ENCODE results near the gene IL3RA.
"Not testable (repeated sequence)": the region's sequence is repeated elsewhere in the genome, so short reads cannot be mapped to it uniquely, and the experiment has no call there.

Gene IL3RA

GRCh38 chrX:1332433-1332832 lies 4.2 kb upstream of the IL3RA start:
- DNase-seq, result not testable (repeated sequence)

- no peak for DNase-seq
Observed at GRCh38 chrX:1334854-1335253, 1.7 kb upstream of the IL3RA start.

- DNase-seq, result no peak
Observed at GRCh38 chrX:1336948-1337779, 579 bp downstream of the IL3RA start.

- DNase-seq, result no peak
Observed at GRCh38 chrX:1341545-1342184, 5.1 kb downstream of the IL3RA start.

DNA sequence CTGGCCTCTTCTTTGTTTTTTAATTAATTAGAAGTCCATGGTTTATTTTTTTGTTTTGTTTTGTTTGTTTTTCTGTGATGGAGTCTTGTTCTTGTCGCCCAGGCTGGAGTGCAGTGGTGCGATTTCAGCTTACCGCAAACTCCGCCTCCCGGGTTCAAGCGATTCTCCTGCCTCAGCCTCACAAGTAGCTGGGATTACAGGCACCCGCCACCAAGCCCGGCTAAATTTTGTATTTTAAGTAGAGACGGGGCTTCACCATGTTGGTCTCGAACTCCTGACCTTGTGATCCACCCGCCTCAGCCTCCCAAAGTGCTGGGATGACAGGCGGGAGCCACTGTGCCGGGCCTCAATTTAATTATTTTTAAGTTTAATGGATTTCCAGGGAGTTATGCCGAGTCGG lies 13.0 kb downstream of the IL3RA start:
- not testable (repeated sequence) for DNase-seq

DNA sequence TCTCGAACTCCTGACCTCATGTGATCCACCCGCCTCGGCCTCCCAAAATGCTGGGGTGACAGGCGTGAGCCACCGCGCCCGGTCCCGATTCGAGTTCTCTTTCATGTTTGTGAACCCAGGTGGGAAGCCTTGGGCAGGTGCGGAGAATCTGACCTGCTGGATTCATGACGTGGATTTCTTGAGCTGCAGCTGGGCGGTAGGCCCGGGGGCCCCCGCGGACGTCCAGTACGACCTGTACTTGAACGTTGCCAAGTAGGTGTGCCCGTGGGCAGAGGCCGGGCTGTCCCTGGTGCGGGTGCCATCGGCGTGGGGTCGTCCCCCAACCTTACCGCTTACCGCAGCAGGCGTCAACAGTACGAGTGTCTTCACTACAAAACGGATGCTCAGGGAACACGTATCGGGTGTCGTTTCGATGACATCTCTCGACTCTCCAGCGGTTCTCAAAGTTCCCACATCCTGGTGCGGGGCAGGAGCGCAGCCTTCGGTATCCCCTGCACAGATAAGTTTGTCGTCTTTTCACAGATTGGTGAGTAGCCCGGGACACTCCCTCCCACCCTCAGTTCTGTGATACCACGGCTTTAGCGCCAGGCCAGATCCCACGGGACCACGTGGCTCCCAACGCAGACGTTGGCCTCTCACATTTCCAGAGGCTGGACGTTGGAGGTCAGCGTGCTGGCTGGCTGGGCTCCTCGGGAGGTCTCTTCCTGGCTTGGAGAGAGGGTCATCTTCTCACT lies 15.6 kb downstream of the IL3RA start:
- no peak for DNase-seq

- no peak for DNase-seq
Observed at GRCh38 chrX:1354036-1355019, 17.7 kb downstream of the IL3RA start.

- no peak for DNase-seq
Observed at GRCh38 chrX:1355131-1356046, 18.8 kb downstream of the IL3RA start.

- DNase-seq, result no peak
Observed at GRCh38 chrX:1357993-1358392, 21.4 kb downstream of the IL3RA start.

- no peak for DNase-seq
Observed at GRCh38 chrX:1358793-1359476, 22.4 kb downstream of the IL3RA start.

DNA sequence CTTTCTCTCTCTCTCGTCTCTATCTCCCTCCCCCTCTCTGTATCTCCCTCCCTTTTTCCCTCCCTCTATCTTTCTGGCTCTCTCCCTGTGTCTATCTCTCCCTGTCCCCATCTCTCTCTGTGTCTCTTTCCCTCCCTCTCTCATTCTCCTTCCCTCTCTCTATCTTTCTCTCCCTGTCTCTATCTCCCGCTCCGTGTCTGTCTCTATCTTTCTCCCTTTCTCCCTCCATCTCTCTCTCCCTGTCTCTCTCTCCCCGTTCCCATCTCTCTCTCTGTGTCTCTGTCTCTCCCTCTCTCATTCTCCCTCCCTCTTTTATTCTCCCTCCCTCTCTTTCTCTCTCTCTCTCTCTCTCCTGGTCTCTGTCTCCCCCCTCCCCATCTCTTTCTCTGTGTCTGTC lies 22.9 kb downstream of the IL3RA start:
- DNase-seq, result no peak

GRCh38 chrX:1360171-1360570 lies 23.6 kb downstream of the IL3RA start:
- DNase-seq, result no peak

DNA sequence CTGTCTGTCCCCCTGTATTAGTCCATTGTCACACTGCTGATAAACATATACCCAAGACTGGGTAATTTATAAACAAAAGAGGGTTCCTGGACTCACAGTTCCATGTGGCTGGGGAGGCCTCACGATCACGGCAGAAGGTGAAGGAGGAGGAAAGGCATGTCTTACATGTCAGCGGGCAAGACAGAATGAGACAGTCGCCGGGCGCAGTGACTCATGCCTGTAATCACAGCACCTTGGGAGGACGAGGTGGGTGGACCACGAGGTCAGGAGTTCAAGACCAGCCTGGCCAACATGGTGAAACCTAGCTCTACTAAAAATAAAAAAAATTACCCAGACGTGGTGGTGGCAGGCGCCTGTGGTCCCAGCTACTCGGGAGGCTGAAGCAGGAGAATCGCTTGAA lies 24.7 kb downstream of the IL3RA start:
- no peak for DNase-seq

DNA sequence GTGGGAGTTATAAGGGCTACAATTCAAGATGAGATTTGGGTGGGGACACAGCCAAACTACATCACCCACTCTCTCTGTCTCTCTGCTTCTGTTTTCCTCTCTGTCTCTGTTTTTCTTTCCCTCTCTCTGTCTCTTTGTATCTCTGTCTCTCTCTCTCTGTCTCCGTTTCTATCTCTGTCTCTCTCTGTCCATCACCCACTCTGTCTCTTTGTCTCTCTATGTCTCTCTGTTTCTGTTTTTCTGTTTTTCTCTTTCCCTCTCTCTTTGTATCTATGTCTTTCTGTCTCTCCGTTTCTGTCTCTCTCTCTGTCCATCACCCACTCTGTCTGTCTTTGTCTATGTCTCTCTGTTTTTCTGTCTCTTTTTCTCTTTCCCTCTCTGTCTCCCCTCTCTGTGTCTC lies 25.3 kb downstream of the IL3RA start:
- DNase-seq, result no peak

DNA sequence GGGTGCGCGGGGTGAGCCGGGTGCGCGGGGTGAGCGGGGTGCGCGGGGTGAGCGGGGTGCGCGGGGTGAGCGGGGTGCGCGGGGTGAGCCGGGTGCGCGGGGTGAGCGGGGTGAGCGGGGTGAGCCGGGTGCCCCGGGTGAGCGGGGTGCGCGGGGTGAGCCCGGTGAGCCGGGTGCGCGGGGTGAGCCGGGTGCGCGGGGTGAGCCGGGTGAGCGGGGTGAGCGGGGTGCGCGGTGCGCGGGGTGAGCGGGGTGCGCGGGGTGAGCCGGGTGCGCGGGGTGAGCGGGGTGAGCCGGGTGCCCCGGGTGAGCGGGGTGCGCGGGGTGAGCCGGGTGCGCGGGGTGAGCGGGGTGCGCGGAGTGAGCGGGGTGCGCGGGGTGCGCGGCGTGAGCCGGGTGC lies 29.8 kb downstream of the IL3RA start:
- not testable (repeated sequence) for DNase-seq

DNA sequence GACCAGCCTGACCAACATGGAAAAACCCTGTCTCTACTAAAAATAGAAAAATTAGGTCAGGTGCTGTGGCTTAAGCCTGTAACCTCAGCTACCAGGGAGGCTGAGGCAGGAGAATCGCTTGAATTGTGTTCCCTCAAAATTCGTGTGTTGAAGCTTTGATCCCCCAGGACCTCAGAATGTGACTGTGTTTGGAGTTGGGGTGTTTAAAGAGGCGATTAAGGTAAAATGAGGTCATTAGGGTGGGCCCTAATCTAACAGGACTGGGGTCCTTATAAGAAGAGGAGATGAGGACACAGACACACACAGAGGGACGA lies 31.8 kb downstream of the IL3RA start:
- DNase-seq, result no peak

GRCh38 chrX:1378306-1378759 lies 41.7 kb downstream of the IL3RA start:
- no peak for DNase-seq

DNA sequence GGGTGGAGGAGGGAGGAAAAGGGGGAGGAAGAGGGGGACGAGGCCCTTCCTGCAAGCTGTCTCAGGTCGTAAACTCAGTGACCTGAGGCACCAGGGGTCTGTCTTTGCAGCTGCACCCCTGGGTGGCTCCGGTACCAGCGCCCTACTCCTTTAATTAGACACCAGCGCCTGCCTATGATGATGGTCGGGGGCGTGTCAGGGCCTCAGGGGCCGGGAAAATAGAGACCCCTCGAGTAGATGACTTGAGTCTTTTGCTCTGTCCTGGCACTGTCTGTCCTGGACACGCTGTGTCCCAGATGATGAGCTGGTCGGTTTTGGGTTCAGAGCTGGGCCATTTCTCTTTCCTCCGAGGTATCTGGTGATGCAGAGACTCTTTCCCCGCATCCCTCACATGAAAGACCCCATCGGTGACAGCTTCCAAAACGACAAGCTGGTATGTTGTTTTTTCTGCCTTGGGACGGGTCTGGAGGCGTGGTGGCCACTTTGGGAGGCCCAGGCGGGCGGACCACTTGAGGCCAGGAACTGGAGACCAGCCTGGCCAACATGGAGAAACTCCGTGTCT lies 44.2 kb downstream of the IL3RA start:
- no peak for DNase-seq

- no peak for DNase-seq
Observed at GRCh38 chrX:1384658-1385252, 48.2 kb downstream of the IL3RA start.

Measured in HCEC 1CT (cell line).